Fibroblast of the aortic adventitia (primary cell): ENCODE data around the gene PRDM15. TPM values are rescaled to one million over a fixed set of nuclear protein-coding genes. Genes with fewer than 3 reads are reported as not detected.
A peak's percentile ranks its signal among the peaks of the same experiment; 100 is the strongest.

ENCODE experiments used
- DNase-seq: peaks from one replicate; pipeline ENCODE4 v3.0.0-alpha.2; 2010; ENCODE audit warnings: low read depth
- H3K4me3 ChIP-seq: 2 replicates; pipeline ENCODE4 v1.5.1; 2011; ENCODE audit warnings: low read depth, mild to moderate bottlenecking, control low read depth, low read length, moderate library complexity
- CTCF ChIP-seq: IDR thresholded peaks from 2 replicates; pipeline ENCODE4 v1.5.1; 2011; ENCODE audit warnings: mild to moderate bottlenecking, low read length, control low read depth, inconsistent platforms; ENCODE audit not compliant: insufficient read depth
- small RNA-seq: library from RNA; depleted of rRNA; stranded (forward); fragments of <200 nt; gene quantifications from one replicate; pipeline ENCODE3, GENCODE V24; 2012
- total RNA-seq: library from RNA; depleted of rRNA; stranded (reverse); fragments of >200 nt; gene quantifications from 2 replicates; pipeline ENCODE4 v1.2.3, GENCODE V29; 2012; ENCODE audit warnings: low replicate concordance

The PRDM15 gene
- total RNA-seq, 1 donor = 4.7 TPM

DNA sequence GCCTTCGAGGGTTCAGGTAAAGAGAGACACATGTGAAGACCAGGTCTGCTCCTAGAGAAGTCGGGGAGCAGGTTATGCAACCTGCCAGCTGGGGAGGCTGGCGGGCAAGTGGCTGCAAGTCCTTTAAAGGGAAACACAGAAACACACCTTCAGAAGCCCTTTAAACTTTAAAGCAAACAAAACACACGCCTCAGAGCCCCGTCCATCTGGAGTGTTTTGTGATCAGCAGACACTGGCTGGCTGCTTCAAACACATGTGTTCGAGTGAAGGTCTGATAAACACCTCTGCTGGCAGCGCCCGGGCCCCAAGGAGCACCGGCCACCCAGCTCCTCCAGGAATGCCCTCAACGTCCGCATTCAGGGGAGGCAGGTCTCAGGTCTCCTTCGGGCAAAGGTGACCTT lies 127.5 kb downstream of the PRDM15 start:
- TF ChIP-seq CTCF = no peak
- no peak overlapping the region for H3K4me3 ChIP-seq
- no peak for DNase-seq

DNA sequence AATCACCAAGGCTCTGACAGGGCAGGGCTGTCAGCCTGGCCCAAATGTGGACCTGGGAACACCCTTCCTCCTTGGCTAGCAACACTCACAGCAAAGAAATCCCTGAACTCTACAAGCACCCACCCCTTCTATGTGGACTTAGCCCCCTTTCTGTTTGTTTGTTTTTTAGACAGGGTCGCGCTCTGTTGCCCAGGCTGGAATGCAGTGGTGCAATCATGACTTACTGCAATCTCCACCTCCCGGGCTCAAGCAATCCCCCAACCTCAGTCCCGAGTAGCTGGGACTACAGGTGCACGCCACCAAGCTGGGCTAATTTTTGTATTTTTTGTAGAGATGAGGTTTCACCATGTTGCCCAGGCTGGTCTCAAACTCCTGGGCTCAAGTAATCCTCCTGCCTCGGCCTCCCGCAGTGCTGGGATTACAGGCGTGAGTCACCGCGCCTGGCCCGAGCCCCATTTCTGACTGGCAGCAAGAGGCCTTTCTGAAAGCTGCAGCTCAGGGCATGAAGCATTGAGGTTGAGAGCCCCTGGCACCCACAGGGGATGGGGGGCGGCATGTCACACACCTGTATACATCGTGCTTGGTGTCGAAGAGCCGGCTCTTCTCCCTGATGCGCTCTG lies 128.5 kb downstream of the PRDM15 start:
- no peak for TF ChIP-seq CTCF
- no peak overlapping the region for H3K4me3 ChIP-seq
- no peak for DNase-seq

DNA sequence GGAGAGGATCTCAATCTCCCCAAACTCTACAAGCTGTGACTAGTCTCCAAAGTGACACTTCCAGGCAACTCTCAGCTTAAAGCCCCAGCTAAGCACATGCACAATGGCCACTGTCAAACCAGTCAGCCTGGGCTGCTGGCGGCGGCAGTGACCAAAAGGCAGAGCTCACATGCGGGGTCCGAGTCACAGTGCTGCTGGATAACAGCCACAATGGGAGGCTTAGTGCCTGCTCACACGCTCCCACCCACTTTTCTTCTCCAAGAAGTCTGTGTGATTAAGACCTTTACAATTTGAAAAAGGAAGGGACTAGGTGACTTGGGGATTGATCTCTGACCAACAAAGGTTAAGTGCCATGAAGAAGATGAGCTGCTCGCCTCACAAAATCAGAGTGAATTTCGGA lies 129.1 kb downstream of the PRDM15 start:
- DNase-seq = peak; percentile 7
- H3K4me3 ChIP-seq = no peak overlapping the region
- TF ChIP-seq CTCF = no peak

- no peak for TF ChIP-seq CTCF
- H3K4me3 ChIP-seq = no peak overlapping the region
- DNase-seq = no peak
These were observed 129.9 kb downstream of the PRDM15 start for GRCh38 chr21:41749286-41749685.

Small RNA genes within 50 kb of the gene (small RNA-seq; reads per million reads assigned to genes)
- gene RF00334 = not detected

Other genes with a start within 250 kb of the PRDM15 start
- 0.45 TPM in 1 of 2 replicates, not detected in the other for gene RIPK4, start 112.3 kb downstream of the PRDM15 start, total RNA-seq
- 14.7 and 20.2 TPM in 2 replicates for gene C2CD2, start 74.7 kb upstream of the PRDM15 start, total RNA-seq
- 4.4 and 15.4 TPM in 2 replicates for gene ZBTB21, start 131.0 kb upstream of the PRDM15 start, total RNA-seq
- gene UMODL1, start 192.0 kb upstream of the PRDM15 start, total RNA-seq = not detected in 2 replicates